ENCODE data around the gene RPS24. TPM values are rescaled to one million over a fixed set of nuclear protein-coding genes. Genes with fewer than 3 reads are reported as not detected.
A peak's percentile ranks its signal among the peaks of the same experiment; 100 is the strongest.

The RPS24 gene
- total and polyA plus RNA-seq, 2 of the 13 experiments (the other 11 are each of a cell fraction or from before 2014, with no cell fraction given), result 2,690 to 3,319 TPM

DNA sequence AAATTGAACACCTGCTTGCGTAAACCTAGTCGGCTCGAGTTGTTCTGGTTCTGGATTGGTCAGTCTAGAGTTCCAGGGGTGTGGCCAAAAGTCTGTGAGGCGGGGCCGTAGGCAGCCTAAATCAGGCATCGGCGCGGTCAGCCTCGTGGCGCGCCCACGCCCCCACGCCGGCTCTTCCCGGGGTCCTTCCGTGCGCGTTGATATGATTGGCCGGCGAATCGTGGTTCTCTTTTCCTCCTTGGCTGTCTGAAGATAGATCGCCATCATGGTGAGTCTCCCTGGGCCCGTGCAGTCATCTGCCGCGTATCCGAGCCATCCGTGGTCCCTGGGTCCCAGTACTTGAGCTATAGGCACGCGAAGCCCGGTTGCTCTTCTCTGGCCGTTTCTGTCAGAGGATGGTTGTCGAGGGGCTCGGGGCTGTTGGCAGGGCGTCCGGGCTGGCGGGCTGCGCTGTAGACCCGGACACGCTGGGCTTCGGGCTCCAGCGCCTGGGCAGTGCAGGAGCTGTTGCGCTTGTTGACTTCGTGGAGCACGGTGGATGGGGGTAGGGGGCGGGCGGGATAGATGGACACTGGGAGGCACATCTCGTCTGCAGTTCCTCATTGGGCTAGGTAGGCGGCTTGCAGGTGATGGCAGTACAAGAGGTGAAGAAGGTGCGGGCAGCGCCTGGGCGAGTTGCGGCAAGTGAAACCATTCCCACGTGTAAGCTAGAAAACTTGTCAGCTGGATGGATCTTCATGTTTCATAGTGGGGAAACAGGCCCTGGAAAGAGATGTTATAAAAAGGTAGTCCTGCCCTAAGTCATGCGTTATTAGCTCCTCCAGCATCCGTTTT lies at the start of gene RPS24 (continued):
- TF ChIP-seq ZSCAN22 (CRISPR knock-in tag; IDR thresholded peaks at IDR 0.05), result no peak
- TF ChIP-seq STAG1 (CRISPR knock-in tag; IDR thresholded peaks at IDR 0.05), result no peak
- TF ChIP-seq RORA (CRISPR knock-in tag; IDR thresholded peaks at IDR 0.05), result no peak
- TF ChIP-seq ZBTB1 (CRISPR knock-in tag; IDR thresholded peaks at IDR 0.05; ENCODE audit: borderline replicate concordance), result no peak
- TF ChIP-seq MXD3 (CRISPR knock-in tag; IDR thresholded peaks at IDR 0.05), result peak; percentile 87
- TF ChIP-seq ZNF121 (CRISPR knock-in tag; IDR thresholded peaks at IDR 0.05), result peak; percentile 49; the same call in 1 of the 2 replicates
- TF ChIP-seq MED8 (CRISPR knock-in tag; IDR thresholded peaks at IDR 0.05; ENCODE audit: insufficient replicate concordance), result peak; percentile 79
- TF ChIP-seq ZNF343 (CRISPR knock-in tag; IDR thresholded peaks at IDR 0.05), result peak; percentile 74; the same call in 1 of the 2 replicates
- TF ChIP-seq, protein P1, sequence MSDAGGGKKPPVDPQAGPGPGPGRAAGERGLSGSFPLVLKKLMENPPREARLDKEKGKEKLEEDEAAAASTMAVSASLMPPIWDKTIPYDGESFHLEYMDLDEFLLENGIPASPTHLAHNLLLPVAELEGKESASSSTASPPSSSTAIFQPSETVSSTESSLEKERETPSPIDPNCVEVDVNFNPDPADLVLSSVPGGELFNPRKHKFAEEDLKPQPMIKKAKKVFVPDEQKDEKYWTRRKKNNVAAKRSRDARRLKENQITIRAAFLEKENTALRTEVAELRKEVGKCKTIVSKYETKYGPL (CRISPR knock-in tag; IDR thresholded peaks at IDR 0.05), result 0 out of 2 replicates have a peak, but pooled peaks have one; percentile 24
- TF ChIP-seq ZNF703 (CRISPR knock-in tag; IDR thresholded peaks at IDR 0.05; ENCODE audit: borderline replicate concordance), result no peak
- no peak for TF ChIP-seq MLLT10 (CRISPR knock-in tag; IDR thresholded peaks at IDR 0.05)
- TF ChIP-seq PRDM4 (CRISPR knock-in tag; IDR thresholded peaks at IDR 0.05; ENCODE audit: borderline replicate concordance), result no peak
- TF ChIP-seq ZNF589 (CRISPR knock-in tag; conservative IDR thresholded peaks at IDR 0.05), result no peak
- no peak for TF ChIP-seq IKZF1 (IDR thresholded peaks at IDR 0.05)
- TF ChIP-seq, protein P2, sequence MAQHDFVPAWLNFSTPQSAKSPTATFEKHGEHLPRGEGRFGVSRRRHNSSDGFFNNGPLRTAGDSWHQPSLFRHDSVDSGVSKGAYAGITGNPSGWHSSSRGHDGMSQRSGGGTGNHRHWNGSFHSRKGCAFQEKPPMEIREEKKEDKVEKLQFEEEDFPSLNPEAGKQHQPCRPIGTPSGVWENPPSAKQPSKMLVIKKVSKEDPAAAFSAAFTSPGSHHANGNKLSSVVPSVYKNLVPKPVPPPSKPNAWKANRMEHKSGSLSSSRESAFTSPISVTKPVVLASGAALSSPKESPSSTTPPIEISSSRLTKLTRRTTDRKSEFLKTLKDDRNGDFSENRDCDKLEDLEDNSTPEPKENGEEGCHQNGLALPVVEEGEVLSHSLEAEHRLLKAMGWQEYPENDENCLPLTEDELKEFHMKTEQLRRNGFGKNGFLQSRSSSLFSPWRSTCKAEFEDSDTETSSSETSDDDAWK (CRISPR knock-in tag; IDR thresholded peaks at IDR 0.05), result no peak
- TF ChIP-seq ZNF557 (CRISPR knock-in tag; IDR thresholded peaks at IDR 0.05), result peak; percentile 81; the same call in 1 of the 2 replicates
- TF ChIP-seq SNRNP70 (IDR thresholded peaks at IDR 0.05; ENCODE audit: low read depth, low read length), result no peak
- no peak for TF ChIP-seq NFRKB (IDR thresholded peaks at IDR 0.05)
- peak; percentile 79 for TF ChIP-seq ZNF792 (CRISPR knock-in tag; IDR thresholded peaks at IDR 0.05)
- TF ChIP-seq TGIF2 (CRISPR knock-in tag; IDR thresholded peaks at IDR 0.05), result no peak
- TF ChIP-seq ZNF205 (CRISPR knock-in tag; IDR thresholded peaks at IDR 0.05), result peak; percentile 21; the same call in 1 of the 2 replicates
- no peak for TF ChIP-seq STAT5B (CRISPR knock-in tag; IDR thresholded peaks at IDR 0.05)
- TF ChIP-seq SALL1 (CRISPR knock-in tag; IDR thresholded peaks at IDR 0.05), result peak; percentile 96
- TF ChIP-seq NAIF1 (CRISPR knock-in tag; IDR thresholded peaks at IDR 0.05; ENCODE audit: borderline replicate concordance), result no peak
- peak; percentile 83 for TF ChIP-seq GABPB1 (CRISPR knock-in tag; IDR thresholded peaks at IDR 0.05)
- no peak for TF ChIP-seq HNRNPH1 (optimal IDR thresholded peaks at IDR 0.05; ENCODE audit: low read depth, low read length)
- TF ChIP-seq MYC (CRISPR knock-in tag; IDR thresholded peaks at IDR 0.05; ENCODE audit: borderline replicate concordance), result peak; percentile 99
- no peak; the same call in 1 of the 2 replicates for TF ChIP-seq ZSCAN29 (CRISPR knock-in tag; conservative IDR thresholded peaks at IDR 0.05)

Measured in HepG2 (cell line).